Measurements from ENCODE around the gene TNFSF12. TPM values are rescaled to one million over a fixed set of nuclear protein-coding genes. Genes with fewer than 3 reads are reported as not detected.
A peak's percentile ranks its signal among the peaks of the same experiment; 100 is the strongest.

Gene TNFSF12
- total RNA-seq, 1 donor from 2014 or later: 38.2 TPM

DNA sequence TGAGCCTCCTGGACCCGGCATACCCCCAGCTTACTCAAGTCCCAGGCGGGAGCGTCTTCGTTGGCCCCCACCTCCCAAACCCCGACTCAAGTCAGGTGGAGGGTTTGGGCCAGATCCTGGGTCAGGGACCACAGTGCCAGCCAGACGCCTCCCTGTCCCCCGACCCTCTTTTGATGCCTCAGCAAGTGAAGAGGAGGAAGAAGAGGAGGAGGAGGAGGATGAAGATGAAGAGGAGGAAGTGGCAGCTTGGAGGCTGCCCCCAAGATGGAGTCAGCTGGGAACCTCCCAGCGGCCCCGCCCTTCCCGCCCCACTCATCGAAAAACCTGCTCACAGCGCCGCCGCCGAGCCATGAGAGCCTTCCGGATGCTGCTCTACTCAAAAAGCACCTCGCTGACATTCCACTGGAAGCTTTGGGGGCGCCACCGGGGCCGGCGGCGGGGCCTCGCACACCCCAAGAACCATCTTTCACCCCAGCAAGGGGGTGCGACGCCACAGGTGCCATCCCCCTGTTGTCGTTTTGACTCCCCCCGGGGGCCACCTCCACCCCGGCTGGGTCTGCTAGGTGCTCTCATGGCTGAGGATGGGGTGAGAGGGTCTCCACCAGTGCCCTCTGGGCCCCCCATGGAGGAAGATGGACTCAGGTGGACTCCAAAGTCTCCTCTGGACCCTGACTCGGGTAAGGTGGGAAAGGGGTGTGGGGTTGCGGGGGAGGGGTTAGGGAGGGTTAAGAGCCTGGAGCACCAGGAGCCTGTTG lies 14.4 kb downstream of the TNFSF12 start:
- no peak for DNase-seq (ENCODE audit: extremely low read depth, low read depth, low spot score)

GRCh38 chr17:7569571-7569970 lies 20.7 kb downstream of the TNFSF12 start:
- no peak for DNase-seq (ENCODE audit: extremely low read depth, low read depth, low spot score)

DNA sequence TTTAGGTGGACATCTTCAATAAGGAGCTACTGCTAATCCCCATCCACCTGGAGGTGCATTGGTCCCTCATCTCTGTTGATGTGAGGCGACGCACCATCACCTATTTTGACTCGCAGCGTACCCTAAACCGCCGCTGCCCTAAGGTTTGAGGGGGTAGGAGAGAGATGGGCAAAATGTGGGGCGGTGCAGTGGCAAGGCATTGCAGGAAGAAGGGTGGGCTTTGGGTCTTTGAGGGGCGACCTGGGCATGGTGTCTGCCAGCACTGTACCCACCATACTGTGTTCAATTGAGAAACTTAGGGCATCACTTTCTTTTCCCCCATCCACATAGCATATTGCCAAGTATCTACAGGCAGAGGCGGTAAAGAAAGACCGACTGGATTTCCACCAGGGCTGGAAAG lies 21.5 kb downstream of the TNFSF12 start:
- DNase-seq (ENCODE audit: extremely low read depth, low read depth, low spot score): no peak

- DNase-seq (ENCODE audit: extremely low read depth, low read depth, low spot score): peak; percentile 92
Measured at GRCh38 chr17:7572338-7572587, 23.4 kb downstream of the TNFSF12 start.

GRCh38 chr17:7572588-7573323 lies 23.9 kb downstream of the TNFSF12 start:
- no peak for DNase-seq (ENCODE audit: extremely low read depth, low read depth, low spot score)

DNA sequence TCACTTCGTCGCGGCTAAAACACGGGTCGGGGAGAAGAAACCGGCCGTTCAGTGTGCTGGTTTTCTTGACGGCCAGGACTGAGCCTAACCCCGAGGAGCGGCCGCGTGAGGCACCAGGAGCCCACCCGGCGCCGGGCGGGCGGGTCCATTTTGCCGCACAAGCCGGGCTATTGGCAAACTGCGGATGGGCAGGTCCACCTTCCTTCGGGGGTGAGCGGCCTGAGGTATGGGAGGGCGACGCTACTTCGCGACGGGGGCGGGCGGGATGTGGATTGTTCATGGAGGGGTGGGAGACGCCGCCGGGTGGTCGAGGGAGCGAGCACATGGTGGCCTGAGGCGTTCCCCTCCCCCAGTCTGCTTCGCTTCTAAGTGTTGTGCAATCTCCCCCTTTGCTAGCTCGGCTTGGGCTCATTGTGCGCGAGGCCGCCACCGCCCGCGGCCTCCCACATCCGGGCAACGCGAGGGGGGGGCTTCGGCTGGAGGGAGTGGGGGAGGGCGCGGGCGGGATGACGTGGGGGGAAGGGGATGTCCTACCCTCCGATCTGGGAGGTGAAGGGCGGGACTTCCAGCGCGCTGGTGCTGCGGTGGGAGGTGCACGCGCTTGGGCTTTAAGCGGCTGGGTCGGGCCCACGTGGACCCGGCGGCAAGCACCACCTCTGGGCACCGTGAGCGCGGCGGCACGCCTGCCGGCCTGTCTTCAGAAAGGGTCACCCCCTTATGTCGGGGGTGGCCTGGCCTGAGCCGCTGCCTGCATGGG lies 24.6 kb downstream of the TNFSF12 start:
- no peak for DNase-seq (ENCODE audit: extremely low read depth, low read depth, low spot score)

- no peak for DNase-seq (ENCODE audit: extremely low read depth, low read depth, low spot score)
Measured at GRCh38 chr17:7574176-7574953, 25.5 kb downstream of the TNFSF12 start.

- DNase-seq (ENCODE audit: extremely low read depth, low read depth, low spot score): no peak
Measured at GRCh38 chr17:7575481-7575883, 26.6 kb downstream of the TNFSF12 start.

- no peak for DNase-seq (ENCODE audit: extremely low read depth, low read depth, low spot score)
Measured at GRCh38 chr17:7575959-7576358, 27.1 kb downstream of the TNFSF12 start.

DNA sequence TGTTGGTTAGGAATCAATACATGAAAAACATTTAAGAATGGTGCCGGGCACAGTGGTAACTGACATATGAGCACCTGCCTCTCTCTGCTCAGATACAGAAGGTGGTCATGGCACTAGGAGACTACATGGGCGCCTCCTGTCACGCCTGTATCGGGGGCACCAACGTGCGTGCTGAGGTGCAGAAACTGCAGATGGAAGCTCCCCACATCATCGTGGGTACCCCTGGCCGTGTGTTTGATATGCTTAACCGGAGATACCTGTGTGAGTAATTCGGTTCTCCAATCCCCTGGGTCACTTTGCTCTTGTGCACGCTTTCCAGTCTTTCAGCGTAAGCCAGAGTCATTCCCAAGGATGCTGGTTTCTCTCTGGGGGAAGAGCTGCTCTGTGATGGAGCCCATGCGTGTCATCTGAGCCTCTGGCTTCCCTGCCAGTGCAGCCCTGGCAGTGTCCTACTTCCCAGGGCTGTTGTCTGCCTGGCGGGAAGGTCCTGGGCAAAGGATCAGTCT lies 27.6 kb downstream of the TNFSF12 start:
- DNase-seq (ENCODE audit: extremely low read depth, low read depth, low spot score): no peak

GRCh38 chr17:7577327-7578199 lies 28.7 kb downstream of the TNFSF12 start:
- no peak for DNase-seq (ENCODE audit: extremely low read depth, low read depth, low spot score)

DNA sequence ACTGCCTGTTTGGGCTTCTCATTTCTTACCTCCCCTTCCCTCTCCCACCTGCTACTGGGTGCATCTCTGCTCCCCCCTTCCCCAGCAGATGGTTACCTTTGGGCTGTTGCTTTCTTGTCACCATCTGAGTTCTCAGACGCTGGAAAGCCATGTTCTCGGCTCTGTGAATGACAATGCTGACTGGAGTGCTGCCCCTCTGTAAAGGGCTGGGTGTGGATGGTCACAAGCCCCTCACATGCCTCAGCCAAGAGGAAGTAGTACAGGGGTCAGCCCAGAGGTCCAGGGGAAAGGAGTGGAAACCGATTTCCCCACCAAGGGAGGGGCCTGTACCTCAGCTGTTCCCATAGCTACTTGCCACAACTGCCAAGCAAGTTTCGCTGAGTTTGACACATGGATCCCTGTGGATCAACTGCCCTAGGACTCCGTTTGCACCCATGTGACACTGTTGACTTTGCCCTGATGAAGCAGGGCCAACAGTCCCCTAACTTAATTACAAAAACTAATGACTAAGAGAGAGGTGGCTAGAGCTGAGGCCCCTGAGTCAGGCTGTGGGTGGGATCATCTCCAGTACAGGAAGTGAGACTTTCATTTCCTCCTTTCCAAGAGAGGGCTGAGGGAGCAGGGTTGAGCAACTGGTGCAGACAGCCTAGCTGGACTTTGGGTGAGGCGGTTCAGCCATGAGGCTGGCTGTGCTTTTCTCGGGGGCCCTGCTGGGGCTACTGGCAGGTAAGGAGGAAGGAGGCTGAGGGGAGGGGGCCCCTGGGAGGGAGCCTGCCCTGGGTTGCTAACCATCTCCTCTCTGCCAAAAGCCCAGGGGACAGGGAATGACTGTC lies 30.4 kb downstream of the TNFSF12 start, which contains the start of gene CD68:
TSS of gene CD68 (plus strand) at position 638 of the 833 bp plus-strand sequence. CDS start at position 678, 40 bp downstream.
- peak; percentile 71 for DNase-seq (ENCODE audit: extremely low read depth, low read depth, low spot score)

DNA sequence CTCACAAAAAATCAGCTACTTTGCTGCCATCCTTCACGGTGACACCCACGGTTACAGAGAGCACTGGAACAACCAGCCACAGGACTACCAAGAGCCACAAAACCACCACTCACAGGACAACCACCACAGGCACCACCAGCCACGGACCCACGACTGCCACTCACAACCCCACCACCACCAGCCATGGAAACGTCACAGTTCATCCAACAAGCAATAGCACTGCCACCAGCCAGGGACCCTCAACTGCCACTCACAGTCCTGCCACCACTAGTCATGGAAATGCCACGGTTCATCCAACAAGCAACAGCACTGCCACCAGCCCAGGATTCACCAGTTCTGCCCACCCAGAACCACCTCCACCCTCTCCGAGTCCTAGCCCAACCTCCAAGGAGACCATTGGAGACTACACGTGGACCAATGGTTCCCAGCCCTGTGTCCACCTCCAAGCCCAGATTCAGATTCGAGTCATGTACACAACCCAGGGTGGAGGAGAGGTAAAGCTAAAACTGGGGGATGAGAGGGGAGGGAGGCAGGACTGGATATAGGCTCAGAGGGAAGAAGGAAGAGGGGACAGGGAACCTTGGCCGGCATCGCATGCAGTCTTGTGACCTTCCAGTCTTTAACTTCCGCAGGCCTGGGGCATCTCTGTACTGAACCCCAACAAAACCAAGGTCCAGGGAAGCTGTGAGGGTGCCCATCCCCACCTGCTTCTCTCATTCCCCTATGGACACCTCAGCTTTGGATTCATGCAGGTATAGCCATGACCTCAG lies 31.2 kb downstream of the TNFSF12 start:
- no peak for DNase-seq (ENCODE audit: extremely low read depth, low read depth, low spot score)

DNA sequence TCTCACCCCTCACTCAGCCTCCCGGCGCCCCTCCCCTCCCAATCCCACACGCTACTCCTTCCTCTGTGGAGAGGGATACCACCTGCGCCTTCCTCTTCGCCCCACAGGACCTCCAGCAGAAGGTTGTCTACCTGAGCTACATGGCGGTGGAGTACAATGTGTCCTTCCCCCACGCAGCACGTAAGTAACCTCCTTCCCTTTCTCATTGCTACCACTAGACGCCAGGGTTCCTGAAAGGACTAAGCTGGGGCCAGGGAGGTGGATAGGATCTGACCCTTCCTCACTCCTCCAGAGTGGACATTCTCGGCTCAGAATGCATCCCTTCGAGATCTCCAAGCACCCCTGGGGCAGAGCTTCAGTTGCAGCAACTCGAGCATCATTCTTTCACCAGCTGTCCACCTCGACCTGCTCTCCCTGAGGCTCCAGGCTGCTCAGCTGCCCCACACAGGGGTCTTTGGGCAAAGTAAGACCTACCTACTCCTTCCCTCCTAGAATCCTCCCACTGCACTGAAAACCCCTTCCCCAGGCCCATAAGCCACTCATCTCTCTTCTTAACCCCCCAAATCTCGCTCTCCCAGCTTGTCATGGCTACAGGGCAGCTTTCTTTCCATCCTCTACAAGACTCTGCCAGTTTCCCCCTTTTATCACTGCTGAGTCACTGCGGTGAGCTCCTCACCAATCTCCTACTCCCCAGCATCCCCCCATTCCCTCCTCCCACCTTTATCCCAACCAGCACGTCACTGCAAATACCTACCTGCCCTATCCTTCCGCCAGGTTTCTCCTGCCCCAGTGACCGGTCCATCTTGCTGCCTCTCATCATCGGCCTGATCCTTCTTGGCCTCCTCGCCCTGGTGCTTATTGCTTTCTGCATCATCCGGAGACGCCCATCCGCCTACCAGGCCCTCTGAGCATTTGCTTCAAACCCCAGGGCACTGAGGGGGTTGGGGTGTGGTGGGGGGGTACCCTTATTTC lies 32.0 kb downstream of the TNFSF12 start:
- no peak for DNase-seq (ENCODE audit: extremely low read depth, low read depth, low spot score)

- DNase-seq (ENCODE audit: extremely low read depth, low read depth, low spot score): no peak
Measured at GRCh38 chr17:7582396-7583252, 33.8 kb downstream of the TNFSF12 start.

Data from glomerular endothelial cell (primary cell).